H9 (cell line): ENCODE data around the gene TRIO. TPM values are rescaled to one million over a fixed set of nuclear protein-coding genes. Genes with fewer than 3 reads are reported as not detected.
A peak's percentile ranks its signal among the peaks of the same experiment; 100 is the strongest.

Experiments used
- DNase-seq: peaks from one replicate; pipeline ENCODE4 v3.0.0-alpha.2; 2017
- H2AFZ ChIP-seq: one replicate; pipeline ENCODE4 v1.6.1; 2013; ENCODE audit warnings: mild to moderate bottlenecking, low read length, control low read depth, moderate library complexity
- H2AK5ac ChIP-seq: 2 replicates; pipeline ENCODE4 v1.6.1; 2013; ENCODE audit warnings: low read length, control low read depth, mixed read lengths; ENCODE audit not compliant: insufficient read length
- H2BK120ac ChIP-seq: one replicate; pipeline ENCODE4 v1.6.1; 2013; ENCODE audit warnings: low read depth, mild to moderate bottlenecking, low read length, control low read depth, inconsistent platforms; ENCODE audit not compliant: poor library complexity, severe bottlenecking
- H2BK12ac ChIP-seq: 2 replicates; pipeline ENCODE4 v1.6.1; 2013; ENCODE audit warnings: low read length, control low read depth, mixed read lengths, low read depth; ENCODE audit not compliant: insufficient read length
- H2BK15ac ChIP-seq: 2 replicates; pipeline ENCODE4 v1.6.1; 2013; ENCODE audit warnings: low read depth, low read length, control low read depth
- H2BK20ac ChIP-seq: one replicate; pipeline ENCODE4 v1.6.1; 2013; ENCODE audit warnings: low read depth, mild to moderate bottlenecking, low read length, control low read depth, inconsistent platforms; ENCODE audit not compliant: poor library complexity, severe bottlenecking
- H2BK5ac ChIP-seq: 2 replicates; pipeline ENCODE4 v1.6.1; 2013; ENCODE audit warnings: low read length, control low read depth, mixed read lengths; ENCODE audit not compliant: insufficient read length
- H3K14ac ChIP-seq: 2 replicates; pipeline ENCODE4 v1.6.1; 2013; ENCODE audit warnings: low read length, control low read depth; ENCODE audit not compliant: insufficient read depth
- H3K18ac ChIP-seq: 2 replicates; pipeline ENCODE4 v1.6.1; 2013; ENCODE audit warnings: low read depth, mild to moderate bottlenecking, mixed read lengths, low read length, control low read depth; ENCODE audit not compliant: insufficient read length
- H3K23ac ChIP-seq: 2 replicates; pipeline ENCODE4 v1.6.1; 2013; ENCODE audit warnings: low read length, control low read depth, mixed read lengths, low read depth; ENCODE audit not compliant: insufficient read length
- H3K23me2 ChIP-seq: 2 replicates; pipeline ENCODE4 v1.6.1; 2013; ENCODE audit warnings: low read depth, mild to moderate bottlenecking, mixed read lengths, low read length, control low read depth; ENCODE audit not compliant: insufficient read length, poor library complexity, severe bottlenecking
- H3K27ac ChIP-seq: 2 replicates; pipeline ENCODE4 v1.5.1; 2013; ENCODE audit warnings: low read length, control low read depth, mixed read lengths, low read depth; ENCODE audit not compliant: insufficient read length
- H3K27me3 ChIP-seq: 2 replicates; pipeline ENCODE4 v1.6.1; 2013; ENCODE audit warnings: low read length, control low read depth, inconsistent platforms; ENCODE audit not compliant: insufficient read depth
- H3K4ac ChIP-seq: 2 replicates; pipeline ENCODE4 v1.6.1; 2013; ENCODE audit warnings: low read depth, mild to moderate bottlenecking, control low read depth, inconsistent platforms, low read length, moderate library complexity
- H3K4me1 ChIP-seq: 2 replicates; pipeline ENCODE4 v1.6.1; 2013; ENCODE audit warnings: low read length, control low read depth, inconsistent platforms; ENCODE audit not compliant: insufficient read depth
- H3K4me2 ChIP-seq: 2 replicates; pipeline ENCODE4 v1.6.1; 2013; ENCODE audit warnings: low read length, control low read depth, mixed read lengths; ENCODE audit not compliant: insufficient read length, insufficient read depth
- H3K56ac ChIP-seq: 2 replicates; pipeline ENCODE4 v1.6.1; 2013; ENCODE audit warnings: low read depth, mild to moderate bottlenecking, mixed read lengths, low read length, control low read depth; ENCODE audit not compliant: insufficient read length
- H3K79me1 ChIP-seq: 2 replicates; pipeline ENCODE4 v1.6.1; 2013; ENCODE audit warnings: low read depth, mild to moderate bottlenecking, moderate library complexity, low read length, control low read depth, inconsistent platforms; ENCODE audit not compliant: insufficient read depth, poor library complexity, severe bottlenecking
- H3K79me2 ChIP-seq: 2 replicates; pipeline ENCODE4 v1.6.1; 2013; ENCODE audit warnings: low read length, control low read depth, inconsistent platforms; ENCODE audit not compliant: insufficient read depth
- H3K9ac ChIP-seq: 2 replicates; pipeline ENCODE4 v1.6.1; 2013; ENCODE audit warnings: low read length, control low read depth, mixed read lengths; ENCODE audit not compliant: insufficient read length; ENCODE audit errors: extremely low read depth
- H3K9me3 ChIP-seq: one replicate; pipeline ENCODE4 v1.6.1; 2013; ENCODE audit warnings: low read depth, low read length, inconsistent platforms; ENCODE audit not compliant: control insufficient read depth
- H3T11ph ChIP-seq: one replicate; pipeline ENCODE4 v1.6.1; 2013; ENCODE audit warnings: mild to moderate bottlenecking, low read length, control low read depth, inconsistent platforms
- H4K20me1 ChIP-seq: one replicate; pipeline ENCODE4 v1.6.1; 2013; ENCODE audit not compliant: control insufficient read depth, insufficient read length, insufficient read depth
- H4K5ac ChIP-seq: 2 replicates; pipeline ENCODE4 v1.6.1; 2013; ENCODE audit warnings: low read depth, mild to moderate bottlenecking, mixed read lengths, low read length, control low read depth; ENCODE audit not compliant: insufficient read length
- H4K8ac ChIP-seq: replicated peaks from 2 replicates; pipeline ENCODE4 v1.6.1; 2013; ENCODE audit warnings: low read length, control low read depth, mixed read lengths, low read depth; ENCODE audit not compliant: insufficient read length
- H4K91ac ChIP-seq: 2 replicates; pipeline ENCODE4 v1.6.1; 2013; ENCODE audit warnings: low read depth, mild to moderate bottlenecking, moderate library complexity, mixed read lengths, low read length, control low read depth; ENCODE audit not compliant: insufficient read length
- H3K27ac Mint-ChIP-seq, 3 experiments: 2 replicates in 2 of 3; 3 replicates in 1 of 3; pipeline ENCODE4 v1.8.0; 2020 to 2021; ENCODE audit warnings: mixed read lengths in 3 of 3, mild to moderate bottlenecking in 1 of 3, moderate library complexity in 1 of 3
- H3K27me3 Mint-ChIP-seq: 2 replicates; pipeline ENCODE4 v1.8.0; 2021; ENCODE audit warnings: low read depth, mild to moderate bottlenecking, moderate library complexity, mixed read lengths
- H3K36me3 Mint-ChIP-seq, 3 experiments: 2 replicates in 2 of 3; 3 replicates in 1 of 3; pipeline ENCODE4 v1.8.0; 2020 to 2021; ENCODE audit warnings: low read depth in 3 of 3, mixed read lengths in 3 of 3; ENCODE audit not compliant: insufficient read depth in 1 of 3
- H3K4me1 Mint-ChIP-seq, 2 experiments: 2 replicates each; pipeline ENCODE4 v1.8.0; 2020; ENCODE audit warnings: mixed read lengths in 2 of 2
- H3K4me3 Mint-ChIP-seq, 2 experiments: 2 replicates in 1 of 2; 3 replicates in 1 of 2; pipeline ENCODE4 v1.8.0; 2020 to 2021; ENCODE audit warnings: mild to moderate bottlenecking in 2 of 2, mixed read lengths in 2 of 2, moderate library complexity in 1 of 2
- H3K9me3 Mint-ChIP-seq, 2 experiments: 2 replicates in 1 of 2; 3 replicates in 1 of 2; pipeline ENCODE4 v1.8.0; 2020; ENCODE audit warnings: mild to moderate bottlenecking in 2 of 2, mixed read lengths in 2 of 2, moderate library complexity in 1 of 2
- CTCF ChIP-seq: fragments of 200-600 bp; sonication (generic); conservative IDR thresholded peaks from 3 replicates; pipeline ENCODE4 v1.8.0; 2021; ENCODE audit warnings: antibody characterized with exemption, mild to moderate bottlenecking
- WGBS: extraction: QIAGEN DNeasy Blood & Tissue Kit; methylation state at CpG from one replicate; pipeline ENCODE4 v1.1.7; 2013; ENCODE audit warnings: missing lambda C conversion rate, low lambda C conversion rate, mixed read lengths; ENCODE audit not compliant: insufficient read length; ENCODE audit errors: extremely low coverage; 5-methylcytosine and 5-hydroxymethylcytosine counted together
- total RNA-seq: library from RNA; stranded (reverse); gene quantifications from 2 replicates; pipeline ENCODE4 v1.2.1, GENCODE V29; 2021

The TRIO gene
- total RNA-seq, 1 experiment from 2014 or later: 87.8 TPM

- Histone ChIP-seq H3K4me1 (peaks cover 13% of the 10 kb centered on the region), H3K27me3 (no peaks in the 10 kb centered on the region), H3K27ac (no peak overlapping the region), H4K20me1 (no peaks in the 10 kb centered on the region), H2BK120ac (no peak overlapping the region), H3K79me1 (peaks cover 14% of the 10 kb centered on the region), H3K9ac (no peak overlapping the region), H2AK5ac (no peak overlapping the region), H2BK15ac (no peak overlapping the region), H3K9me3 (no peaks in the 10 kb centered on the region), H3K18ac (no peak overlapping the region), H3K23ac (no peak overlapping the region), H3K56ac (no peak overlapping the region), H3K23me2 (no peaks in the 10 kb centered on the region), H3K79me2 (peaks cover 33% of the 10 kb centered on the region; the same call in 1 of the 2 replicates), H2BK5ac (no peak overlapping the region), H4K8ac (no peak overlapping the region), H4K5ac (no peak overlapping the region), H4K91ac (no peak overlapping the region), H3K4ac (no peak overlapping the region), H3K4me2 (no peak overlapping the region), H2BK20ac (no peak overlapping the region), H2BK12ac (no peak overlapping the region), H3K14ac (no peak overlapping the region), H2AFZ (no peak overlapping the region), H3T11ph (no peak overlapping the region)
- peaks cover 63 to 64% of the 10 kb centered on the region in 2 experiments for H3K4me1 Mint-ChIP-seq
- peak overlapping the region in 1 of 2 experiments; percentile 17; a peak in 1 of 5 replicates for H3K4me3 Mint-ChIP-seq
- DNase-seq: no peak
- H3K27me3 Mint-ChIP-seq: no peaks in the 10 kb centered on the region
- no peak for TF ChIP-seq CTCF
- 100% methylated on average over 1 of the region's 5 CpGs for WGBS
- H3K9me3 Mint-ChIP-seq: no peaks in the 10 kb centered on the region
- no peaks in the 10 kb centered on the region for H3K36me3 Mint-ChIP-seq
- H3K27ac Mint-ChIP-seq: peak overlapping the region in 1 of 3 experiments; percentile 76; a peak in 3 of 7 replicates
Measured at GRCh38 chr5:14187660-14188059, 44.5 kb downstream of the TRIO start.
